ENCODE results near the gene LRRC9.
"Not testable (repeated sequence)": the region's sequence is repeated elsewhere in the genome, so short reads cannot be mapped to it uniquely, and the experiment has no call there.

LRRC9 gene

DNA sequence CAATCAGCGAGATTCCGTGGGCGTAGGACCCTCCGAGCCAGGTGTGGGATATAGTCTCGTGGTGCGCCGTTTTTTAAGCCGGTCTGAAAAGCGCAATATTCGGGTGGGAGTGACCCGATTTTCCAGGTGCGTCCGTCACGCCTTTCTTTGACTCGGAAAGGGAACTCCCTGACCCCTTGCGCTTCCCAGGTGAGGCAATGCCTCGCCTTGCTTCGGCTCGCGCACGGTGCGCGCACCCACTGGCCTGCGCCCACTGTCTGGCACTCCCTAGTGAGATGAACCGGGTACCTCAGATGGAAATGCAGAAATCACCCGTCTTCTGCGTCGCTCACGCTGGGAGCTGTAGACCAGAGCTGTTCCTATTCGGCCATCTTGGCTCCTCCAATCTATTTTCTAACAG, 32.2 kb downstream of the LRRC9 start:
- not testable (repeated sequence) for DNase-seq (ENCODE audit: low read depth in 4 of 4, low spot score in 1 of 4)

DNA sequence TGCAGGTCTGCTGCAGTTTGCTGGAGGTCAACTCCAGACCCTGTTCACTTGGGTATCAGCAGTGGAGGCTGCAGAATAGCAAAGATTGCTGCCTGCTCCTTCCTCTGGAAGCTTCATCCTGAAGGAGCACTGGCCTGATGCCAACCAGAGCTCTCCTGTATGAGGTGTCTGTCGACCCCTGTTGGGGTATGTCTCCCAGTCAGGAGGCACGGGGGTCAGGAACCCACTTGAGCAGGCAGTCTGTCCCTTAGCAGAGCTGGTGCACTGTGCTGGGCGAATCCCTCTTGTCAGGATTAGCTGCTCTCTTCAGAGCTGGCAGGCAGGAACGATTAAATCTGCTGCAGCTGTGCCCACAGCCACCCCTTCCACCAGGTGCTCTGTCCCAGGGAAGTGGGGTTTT, 37.9 kb downstream of the LRRC9 start:
- DNase-seq (ENCODE audit: low read depth in 4 of 4, low spot score in 1 of 4), result not testable (repeated sequence)

DNA sequence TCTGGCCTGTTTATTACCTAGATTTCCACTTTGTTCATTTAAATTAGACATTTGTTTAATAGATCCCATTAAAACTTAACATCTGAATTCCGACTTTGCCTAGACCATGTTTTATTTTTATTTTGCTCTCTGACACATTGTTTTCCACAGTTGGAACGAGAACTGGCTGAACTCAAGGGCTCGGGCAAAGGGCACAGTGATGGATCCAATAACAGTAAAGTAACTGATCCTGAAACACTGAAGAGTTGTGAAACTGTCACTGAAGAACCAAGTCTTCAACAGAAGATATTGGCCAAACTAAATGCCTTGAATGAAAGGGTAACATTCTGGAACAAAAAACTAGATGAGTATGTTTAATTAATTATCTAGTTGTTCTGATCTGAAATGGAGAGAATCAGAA, 39.7 kb downstream of the LRRC9 start:
- DNase-seq (ENCODE audit: low read depth in 4 of 4, low spot score in 1 of 4), result no peak

DNA sequence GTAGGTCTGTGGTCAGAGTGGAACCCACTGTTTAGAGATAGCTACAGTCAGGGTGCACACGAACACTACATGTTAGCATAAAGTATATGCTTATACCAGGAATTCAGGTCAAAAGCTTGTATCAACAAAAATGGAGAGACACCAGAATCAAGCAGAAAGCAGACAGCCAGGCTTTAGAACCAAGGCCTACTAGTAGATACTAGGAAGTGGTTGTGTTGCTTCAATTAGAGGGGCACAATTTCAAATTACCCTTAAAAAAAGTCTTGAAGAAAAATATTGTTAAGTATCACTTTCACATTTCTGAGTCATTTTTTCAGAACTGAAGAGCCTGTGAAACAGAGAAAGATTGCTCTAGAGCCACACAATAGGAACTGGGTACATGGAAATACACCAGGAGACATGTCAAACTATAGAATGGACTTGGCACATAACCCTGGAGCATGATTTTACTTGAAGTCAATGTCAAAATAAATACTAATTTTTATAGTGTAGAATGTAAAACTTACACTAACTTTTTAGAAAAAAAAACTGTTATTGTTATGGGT, 41.6 kb downstream of the LRRC9 start:
- DNase-seq (ENCODE audit: low read depth in 4 of 4, low spot score in 1 of 4), result no peak

DNA sequence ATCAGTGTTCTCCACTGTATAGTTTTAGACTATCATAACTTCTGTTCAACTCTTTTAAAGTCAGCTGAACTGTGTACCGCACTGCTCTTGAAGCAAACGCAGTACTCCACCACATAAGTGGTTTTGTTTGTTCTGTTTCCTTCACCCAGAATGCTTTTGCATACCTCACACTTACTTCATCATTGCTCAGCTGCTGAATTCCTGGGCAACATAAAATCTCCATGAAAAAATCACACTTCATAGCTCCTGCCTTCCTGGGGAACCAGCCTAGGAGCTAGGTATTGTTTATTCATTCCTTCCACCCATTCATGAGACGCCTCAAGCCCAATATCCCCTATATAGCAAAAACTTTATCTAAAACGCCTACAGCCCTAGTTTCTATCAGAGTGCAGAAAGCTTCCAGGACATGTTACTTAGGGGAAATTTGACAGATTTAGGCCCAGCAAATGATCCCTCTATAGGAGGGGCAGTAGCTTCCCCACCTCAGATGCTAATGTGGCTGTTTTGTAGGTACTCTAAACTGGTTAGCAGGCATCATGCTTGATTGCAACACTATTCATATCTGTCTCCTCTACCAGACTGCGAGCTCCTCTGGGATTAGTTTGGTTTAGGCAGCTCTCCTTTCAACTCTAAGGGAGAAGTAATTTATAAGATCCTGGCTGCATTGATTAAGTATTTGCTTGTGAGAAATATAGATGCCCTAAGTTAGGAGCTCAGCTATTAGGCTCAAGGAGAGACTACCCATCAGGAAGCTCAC, 44.5 kb downstream of the LRRC9 start:
- DNase-seq (ENCODE audit: low read depth in 4 of 4, low spot score in 1 of 4), result no peak

DNA sequence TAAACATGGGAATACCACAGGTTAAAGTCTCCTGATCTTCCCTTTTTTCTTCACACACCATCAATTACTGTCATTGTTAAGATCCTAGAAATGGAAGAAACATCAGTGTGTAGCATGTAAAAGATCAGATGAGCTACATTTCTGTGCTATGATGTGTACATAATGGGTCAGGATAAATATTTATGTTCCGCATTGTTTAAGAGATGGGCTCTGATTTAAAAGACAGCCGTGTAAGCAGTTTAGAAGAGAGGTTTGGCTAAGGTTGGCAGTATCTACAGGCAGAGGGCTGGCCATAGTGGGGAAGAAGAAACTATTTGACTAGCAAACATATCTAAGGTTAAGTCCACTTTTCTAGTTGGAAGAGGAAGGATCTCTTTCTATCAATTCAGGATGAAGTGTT, 49.4 kb downstream of the LRRC9 start:
- DNase-seq (ENCODE audit: low read depth in 4 of 4, low spot score in 1 of 4), result no peak

DNA sequence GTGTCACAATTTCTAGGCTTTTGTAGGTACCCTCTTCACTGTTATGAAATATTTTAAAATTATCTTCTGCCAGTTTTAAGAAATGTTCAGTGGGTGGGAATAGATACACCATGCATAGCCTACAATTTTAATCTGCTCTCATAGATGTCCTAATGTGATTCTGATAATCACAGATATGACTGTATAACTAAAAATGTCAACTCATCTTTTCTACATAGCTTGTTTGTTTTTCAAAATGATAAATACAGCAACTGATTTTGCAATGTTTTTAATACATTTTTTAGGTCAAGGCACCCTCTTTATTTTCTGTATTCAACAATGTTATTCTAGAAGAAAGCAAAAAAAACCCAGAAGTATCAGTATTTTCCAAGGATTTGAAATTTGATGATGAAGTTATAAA, 61.6 kb downstream of the LRRC9 start:
- no peak for DNase-seq (ENCODE audit: low read depth in 4 of 4, low spot score in 1 of 4)

DNA sequence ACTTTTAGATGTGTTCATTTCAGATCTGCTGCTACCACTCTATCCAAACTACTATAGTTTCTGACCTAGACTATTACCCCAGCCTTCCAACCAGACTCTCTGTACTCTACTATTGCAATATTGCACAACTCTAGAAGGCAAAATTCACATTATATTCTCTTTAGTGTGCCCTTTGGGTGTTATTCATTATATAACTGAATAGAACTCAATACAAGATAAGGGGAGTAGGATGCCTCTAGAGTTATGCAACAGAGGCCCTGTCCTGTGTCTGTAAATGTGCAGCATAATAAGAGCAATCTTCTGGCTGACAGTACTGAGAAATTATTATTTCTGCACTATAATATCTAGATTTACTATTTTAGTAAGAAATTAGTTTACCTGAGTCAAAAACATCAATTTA, 63.1 kb downstream of the LRRC9 start:
- DNase-seq (ENCODE audit: low read depth in 4 of 4, low spot score in 1 of 4), result no peak

DNA sequence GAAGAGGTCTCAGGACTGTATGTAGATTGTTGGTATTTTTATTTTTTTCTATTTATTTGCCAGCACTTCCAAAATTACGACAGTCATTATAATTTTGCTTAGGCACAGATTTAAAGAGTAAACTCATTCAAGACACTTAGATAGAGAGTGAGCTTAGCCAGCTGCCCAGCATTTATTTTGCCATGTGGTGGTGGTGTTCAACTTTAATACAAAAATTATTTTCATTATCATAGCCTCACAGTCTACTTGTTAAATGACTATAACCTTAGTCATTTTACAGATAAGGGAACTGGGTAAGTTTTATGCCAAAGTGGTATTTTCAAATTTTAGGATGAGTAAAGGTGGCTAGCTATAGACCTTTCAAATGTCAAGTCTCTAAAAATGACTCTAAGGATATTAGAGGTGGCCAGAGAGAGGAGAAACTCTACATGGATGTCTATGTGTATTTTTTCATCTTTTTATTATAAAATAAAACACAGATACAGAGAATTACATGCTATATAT, 66.7 kb downstream of the LRRC9 start:
- DNase-seq (ENCODE audit: low read depth in 4 of 4, low spot score in 1 of 4), result no peak

DNA sequence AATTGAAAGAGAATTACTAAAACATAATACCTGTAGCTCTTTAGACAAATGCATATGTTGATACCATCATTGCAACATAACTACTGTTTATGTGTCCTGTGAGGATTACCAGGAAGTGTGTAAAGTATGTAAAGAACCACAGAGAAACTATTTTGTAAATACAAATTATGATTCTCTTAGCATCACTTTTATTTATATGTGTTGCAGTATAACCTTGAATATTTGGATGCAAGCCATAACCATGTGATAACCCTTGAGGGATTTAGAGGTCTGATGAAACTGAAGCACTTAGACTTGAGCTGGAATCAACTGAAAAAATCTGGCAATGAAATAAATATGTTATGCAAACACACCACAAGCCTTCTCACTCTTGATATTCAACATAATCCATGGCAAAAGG, 77.5 kb downstream of the LRRC9 start:
- no peak for DNase-seq (ENCODE audit: low read depth in 4 of 4, low spot score in 1 of 4)

DNA sequence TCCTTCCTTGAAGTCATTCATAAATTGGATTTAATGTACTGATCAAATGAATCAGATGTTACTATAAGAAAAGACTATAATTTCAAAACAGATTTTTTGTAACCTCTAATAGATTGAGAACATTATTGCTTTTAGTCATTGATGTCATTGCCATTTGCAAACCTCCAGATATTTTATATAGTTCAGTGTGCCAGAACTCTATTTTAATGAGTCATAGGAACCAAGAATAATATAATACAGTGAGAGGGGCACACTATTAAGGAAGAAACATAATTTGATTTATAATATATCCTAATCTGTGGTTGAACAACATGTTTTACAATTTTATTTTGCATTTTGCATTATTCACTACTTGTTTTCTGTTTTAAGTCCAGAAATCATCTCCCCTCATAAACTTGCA, 78.0 kb downstream of the LRRC9 start:
- no peak for DNase-seq (ENCODE audit: low read depth in 4 of 4, low spot score in 1 of 4)

DNA sequence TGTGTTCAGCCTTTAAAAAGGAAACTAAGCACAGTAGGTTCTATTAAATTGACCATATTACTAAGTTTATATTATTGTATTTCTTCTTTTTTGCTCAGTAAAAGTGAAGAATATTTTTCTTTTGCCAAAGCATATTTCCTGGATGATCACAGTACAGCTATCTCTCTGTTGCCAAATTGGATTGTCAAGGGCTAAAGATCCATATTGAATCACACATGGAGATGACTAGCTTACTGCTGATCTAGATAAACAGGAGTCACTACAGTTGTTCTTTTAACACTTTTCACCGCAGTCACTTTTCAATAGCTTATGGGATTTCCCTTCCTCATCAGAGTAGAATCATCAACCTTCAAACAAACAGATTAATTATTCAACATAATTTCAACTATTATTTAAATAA, 78.6 kb downstream of the LRRC9 start:
- no peak for DNase-seq (ENCODE audit: low read depth in 4 of 4, low spot score in 1 of 4)

DNA sequence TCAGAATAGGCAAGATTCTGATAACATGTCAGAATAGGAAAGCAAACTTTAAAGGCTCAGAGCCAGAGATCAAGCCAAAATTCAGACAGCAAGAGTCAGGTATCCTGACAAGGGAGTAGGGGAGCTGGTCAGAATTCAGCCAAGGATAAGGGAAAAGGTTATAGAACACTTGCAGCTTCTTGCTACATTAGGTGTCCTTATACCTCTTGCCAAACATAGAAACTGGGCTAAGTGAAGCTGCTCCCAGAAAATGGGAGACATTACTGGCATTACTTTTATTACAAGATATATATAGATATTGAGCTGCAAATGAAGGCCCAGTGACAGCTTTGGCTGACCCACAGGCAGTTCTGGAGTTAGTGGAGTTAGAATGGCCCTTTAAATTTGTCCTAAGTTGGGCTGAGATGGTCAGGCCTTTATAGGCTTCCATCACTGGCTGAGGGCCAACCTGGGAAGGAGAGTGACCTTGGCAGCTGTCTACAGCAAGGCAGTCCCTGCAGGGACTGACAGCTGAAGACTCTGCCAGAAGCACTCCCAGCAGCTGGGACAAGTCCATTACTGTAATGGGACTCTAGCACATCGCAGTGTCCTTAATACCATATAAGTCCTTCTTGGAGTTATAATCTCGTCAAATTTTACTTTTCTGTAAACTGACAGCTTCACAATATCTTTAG, 83.0 kb downstream of the LRRC9 start:
- DNase-seq (ENCODE audit: low read depth in 4 of 4, low spot score in 1 of 4), result no peak

DNA sequence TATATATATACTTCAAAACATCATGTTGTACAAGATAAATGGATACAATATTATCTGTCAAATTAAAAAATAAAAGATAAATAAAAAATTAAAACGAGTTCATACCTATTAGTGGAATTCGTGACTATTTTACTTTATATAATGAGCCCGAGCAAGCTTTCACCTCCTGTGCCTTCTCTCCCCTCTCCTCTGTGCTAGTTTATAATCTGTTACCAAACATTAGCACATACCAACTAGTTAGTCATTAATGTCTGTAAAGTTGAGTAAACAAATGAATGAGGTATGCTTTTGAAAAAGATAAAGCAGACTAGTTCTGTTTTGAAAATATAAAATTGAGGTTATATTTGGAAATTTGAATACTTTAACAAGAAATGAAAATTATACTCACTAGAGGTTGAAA, 84.0 kb downstream of the LRRC9 start:
- no peak for DNase-seq (ENCODE audit: low read depth in 4 of 4, low spot score in 1 of 4)

DNA sequence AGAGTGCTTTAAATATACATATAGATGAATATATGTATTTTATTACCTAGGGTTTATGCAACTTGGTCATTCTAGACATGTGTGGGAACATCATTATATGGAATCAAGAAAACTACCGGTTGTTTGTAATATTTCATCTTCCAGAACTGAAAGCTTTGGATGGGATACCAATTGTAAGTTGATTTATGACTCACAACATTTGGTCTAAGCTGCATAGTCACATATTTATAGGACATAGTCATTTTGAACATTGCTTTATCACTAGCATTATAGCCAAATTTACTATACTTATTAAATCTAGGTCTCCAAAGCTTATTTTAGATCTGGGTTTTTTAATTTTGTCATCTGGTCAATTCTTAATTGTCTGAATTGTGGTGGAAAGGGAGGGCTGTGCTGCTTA, 88.1 kb downstream of the LRRC9 start:
- no peak for DNase-seq (ENCODE audit: low read depth in 4 of 4, low spot score in 1 of 4)

DNA sequence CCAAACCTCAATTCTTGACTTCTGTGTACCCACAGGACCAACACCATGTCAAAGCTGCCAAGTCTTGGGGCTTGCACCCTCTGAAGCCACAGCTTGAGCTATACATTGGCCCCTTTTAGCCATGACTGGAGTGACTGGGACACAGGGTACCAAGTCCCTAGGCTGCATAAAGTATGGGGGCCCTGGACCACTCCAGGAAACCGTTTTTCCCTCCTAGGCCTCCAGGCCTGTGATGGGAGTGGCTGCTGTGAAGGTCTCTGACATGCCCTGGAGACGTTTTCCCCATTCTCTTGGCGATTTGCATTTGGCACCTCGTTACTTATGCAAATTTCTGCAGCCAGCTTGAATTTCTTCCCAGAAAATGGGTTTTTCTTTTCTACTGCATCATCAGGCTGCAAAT, 90.3 kb downstream of the LRRC9 start:
- not testable (repeated sequence) for DNase-seq (ENCODE audit: low read depth in 4 of 4, low spot score in 1 of 4)

DNA sequence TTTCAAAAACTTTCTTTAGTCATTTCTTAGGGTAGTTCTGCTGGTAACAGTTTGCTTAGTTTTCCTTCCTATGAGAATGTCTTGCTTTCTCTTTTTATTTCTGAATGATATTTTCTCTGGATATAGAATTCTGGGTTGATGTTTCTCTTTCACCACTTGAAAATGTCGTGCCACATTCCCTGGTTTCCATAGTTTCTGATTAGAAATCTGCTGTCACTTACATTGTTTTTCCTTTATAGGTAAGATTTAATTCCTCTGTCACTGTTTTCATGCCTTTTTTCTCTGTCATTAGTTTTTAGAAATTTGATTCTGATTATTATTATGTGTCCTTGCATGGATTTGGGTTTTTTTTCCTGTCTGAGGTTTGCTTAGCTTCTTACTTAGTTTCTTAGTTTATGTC, 94.5 kb downstream of the LRRC9 start:
- DNase-seq (ENCODE audit: low read depth in 4 of 4, low spot score in 1 of 4), result no peak

DNA sequence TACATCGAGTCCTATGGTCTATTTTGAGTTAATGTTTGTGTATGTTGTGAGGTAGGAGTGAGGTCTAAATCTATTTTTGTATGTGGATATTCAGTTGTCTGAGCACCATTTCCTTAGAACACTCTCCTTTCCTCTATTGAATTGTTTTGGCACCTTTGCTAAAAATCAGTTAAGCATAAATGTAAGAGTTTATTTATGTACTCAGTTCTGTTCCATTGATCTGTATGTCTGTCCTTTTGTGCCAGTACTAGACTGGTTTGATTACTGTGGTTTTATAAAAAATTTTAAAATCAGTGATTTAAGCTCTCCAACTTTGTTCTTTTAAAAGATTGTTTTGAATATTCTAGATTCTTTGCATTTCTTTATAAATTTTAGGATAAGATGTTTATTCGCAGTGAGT, 101.7 kb downstream of the LRRC9 start:
- DNase-seq (ENCODE audit: low read depth in 4 of 4, low spot score in 1 of 4), result no peak

DNA sequence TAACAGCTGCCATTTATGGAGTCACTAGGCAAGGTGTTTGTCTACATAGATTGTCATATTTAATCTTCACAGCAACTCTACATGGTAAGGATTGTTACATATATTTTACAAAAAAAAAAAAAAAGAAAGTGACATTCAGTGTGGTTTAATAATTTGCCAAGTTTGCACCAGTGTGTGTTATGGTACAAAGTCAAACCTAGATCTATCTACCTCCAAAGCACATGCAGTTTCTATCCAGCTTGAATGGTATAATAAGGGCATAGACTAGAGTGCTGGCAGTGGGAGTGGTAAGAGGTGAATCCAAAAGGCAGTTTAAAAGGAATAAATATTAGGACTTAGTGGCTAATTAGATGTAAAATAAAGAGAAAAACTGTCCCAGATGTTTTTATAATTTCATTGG, 105.6 kb downstream of the LRRC9 start:
- no peak for DNase-seq (ENCODE audit: low read depth in 4 of 4, low spot score in 1 of 4)

DNA sequence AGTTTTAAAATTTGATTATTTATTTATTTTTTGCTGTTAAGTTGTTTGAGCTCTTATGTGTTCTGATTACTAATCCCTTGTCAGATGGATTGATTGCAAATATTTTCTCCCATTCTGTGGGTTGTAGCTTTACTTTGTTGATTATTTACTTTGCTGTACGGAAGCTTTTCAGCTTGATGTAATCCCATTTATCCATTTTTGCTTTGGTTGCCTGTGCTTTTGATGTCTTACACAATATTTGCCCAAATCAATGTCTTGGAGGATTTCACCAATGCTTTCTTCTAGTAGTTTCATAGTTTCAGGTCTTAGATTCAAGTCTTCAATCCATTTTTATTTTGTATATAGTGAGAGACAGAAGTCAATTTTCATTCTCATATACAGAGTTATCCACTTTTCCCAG, 115.2 kb downstream of the LRRC9 start:
- no peak for DNase-seq (ENCODE audit: low read depth in 4 of 4, low spot score in 1 of 4)

DNA sequence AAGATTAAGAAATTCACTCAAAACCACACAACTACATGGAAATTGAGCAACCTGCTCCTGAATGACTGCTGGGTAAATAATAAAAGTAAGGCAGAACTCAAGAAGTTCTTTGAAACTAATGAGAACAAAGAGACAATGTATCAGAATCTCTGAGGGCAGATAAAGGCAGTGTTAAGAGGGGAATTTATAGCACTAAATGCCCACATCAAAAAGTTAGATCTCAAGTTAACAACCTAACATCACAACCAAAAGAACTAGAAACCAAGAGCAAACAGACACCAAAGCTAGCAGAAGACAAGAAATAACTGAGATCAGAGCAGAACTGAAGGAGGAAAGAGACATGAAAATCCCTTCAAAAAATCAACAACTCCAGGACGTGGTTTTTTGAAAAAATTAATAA, 128.0 kb downstream of the LRRC9 start:
- not testable (repeated sequence) for DNase-seq (ENCODE audit: low read depth in 4 of 4, low spot score in 1 of 4)

DNA sequence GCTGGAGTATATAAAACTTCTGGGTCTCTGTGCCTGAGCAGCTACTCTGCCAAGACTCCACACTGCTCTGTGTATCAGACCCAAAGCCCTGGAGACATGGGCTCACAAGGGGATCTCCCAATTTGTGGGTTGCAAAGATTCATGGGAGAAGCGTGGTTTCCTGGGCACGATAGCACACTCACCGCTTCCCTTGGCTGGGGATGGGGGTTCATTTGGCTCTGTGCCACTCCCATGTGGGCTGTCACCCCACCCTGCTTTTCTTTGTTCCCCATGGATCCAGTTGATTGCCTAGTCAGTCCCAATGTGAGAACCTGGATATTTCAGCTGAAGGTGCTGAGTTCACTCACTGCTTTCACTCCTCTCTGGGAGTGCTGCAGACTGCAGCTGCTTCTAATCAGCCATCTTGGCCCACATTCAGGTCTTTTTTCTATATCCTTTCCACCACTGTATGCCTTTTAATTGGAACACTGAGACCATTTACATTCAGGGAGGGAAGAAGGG, 131.8 kb downstream of the LRRC9 start:
- no peak for DNase-seq (ENCODE audit: low read depth in 4 of 4, low spot score in 1 of 4)

Measured in stimulated activated CD4-positive, alpha-beta T cell treated with anti-CD3 and anti-CD28 coated beads, Interleukin-1b, Interleukin-23, amount 100 ng/mL, for 24 hours (primary cell).